ENCODE measurements around the gene NUFIP1.

- TF ChIP-seq, protein P1, sequence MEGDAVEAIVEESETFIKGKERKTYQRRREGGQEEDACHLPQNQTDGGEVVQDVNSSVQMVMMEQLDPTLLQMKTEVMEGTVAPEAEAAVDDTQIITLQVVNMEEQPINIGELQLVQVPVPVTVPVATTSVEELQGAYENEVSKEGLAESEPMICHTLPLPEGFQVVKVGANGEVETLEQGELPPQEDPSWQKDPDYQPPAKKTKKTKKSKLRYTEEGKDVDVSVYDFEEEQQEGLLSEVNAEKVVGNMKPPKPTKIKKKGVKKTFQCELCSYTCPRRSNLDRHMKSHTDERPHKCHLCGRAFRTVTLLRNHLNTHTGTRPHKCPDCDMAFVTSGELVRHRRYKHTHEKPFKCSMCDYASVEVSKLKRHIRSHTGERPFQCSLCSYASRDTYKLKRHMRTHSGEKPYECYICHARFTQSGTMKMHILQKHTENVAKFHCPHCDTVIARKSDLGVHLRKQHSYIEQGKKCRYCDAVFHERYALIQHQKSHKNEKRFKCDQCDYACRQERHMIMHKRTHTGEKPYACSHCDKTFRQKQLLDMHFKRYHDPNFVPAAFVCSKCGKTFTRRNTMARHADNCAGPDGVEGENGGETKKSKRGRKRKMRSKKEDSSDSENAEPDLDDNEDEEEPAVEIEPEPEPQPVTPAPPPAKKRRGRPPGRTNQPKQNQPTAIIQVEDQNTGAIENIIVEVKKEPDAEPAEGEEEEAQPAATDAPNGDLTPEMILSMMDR (IDR thresholded peaks at IDR 0.05), result no peak
- no peak for TF ChIP-seq POLR2AphosphoS5 (IDR thresholded peaks at IDR 0.05)
Measured at GRCh38 chr13:44938854-44939253, 50.4 kb downstream of the NUFIP1 start.
